Upper lobe of left lung (tissue), 6 donors: Measurements from ENCODE around the gene ARID1B. TPM values are rescaled to one million over a fixed set of nuclear protein-coding genes. Genes with fewer than 3 reads are reported as not detected.

Experiments
- ATAC-seq, 2 donors: fragments of 200-7000 bp; cut with Tn5 transposase; one replicate each; pipeline ENCODE4 v1.9.1; 2022; ENCODE audit warnings: mild to moderate bottlenecking in 2 of 2, moderate library complexity in 2 of 2; ENCODE audit not compliant: low FRiP score in 2 of 2
- DNase-seq, 2 donors: peaks; one replicate each; pipeline ENCODE4 v3.0.0-alpha.2; 2019 to 2020
- H3K27ac ChIP-seq, 4 donors: fragments of 200-600 bp; sonication (generic); one replicate each; pipeline ENCODE4 v1.5.1; 2016 to 2019
- H3K27me3 ChIP-seq, 4 donors: fragments of 200-600 bp; sonication (generic); one replicate each; pipeline ENCODE4 v1.5.1; 2017 to 2019
- H3K36me3 ChIP-seq, 4 donors: fragments of 200-600 bp; sonication (generic); one replicate each; pipeline ENCODE4 v1.5.1; 2016 to 2019
- H3K4me1 ChIP-seq, 4 donors: fragments of 200-600 bp; sonication (generic); one replicate each; pipeline ENCODE4 v1.5.1; 2018 to 2019
- H3K4me3 ChIP-seq, 4 donors: fragments of 200-600 bp; sonication (generic); one replicate each; pipeline ENCODE4 v1.5.1; 2017 to 2019; ENCODE audit warnings: mild to moderate bottlenecking in 2 of 4, moderate library complexity in 1 of 4
- H3K9me3 ChIP-seq, 4 donors: fragments of 200-600 bp; sonication (generic); one replicate each; pipeline ENCODE4 v1.5.1; 2018 to 2019
- EP300 ChIP-seq, 4 donors: sonication (generic); formaldehyde crosslinking; IDR thresholded peaks; one replicate each; pipeline ENCODE4 v1.5.1; 2017; ENCODE audit warnings: antibody characterized with exemption in 4 of 4, control low read depth in 2 of 4
- POLR2A ChIP-seq, 4 donors: fragments of 450-650 bp; IDR thresholded peaks; one replicate each; pipeline ENCODE4 v1.5.1; 2016 to 2017; ENCODE audit warnings: antibody characterized with exemption in 4 of 4, mild to moderate bottlenecking in 2 of 4
- POLR2AphosphoS5 ChIP-seq, 2 donors: sonication (generic); formaldehyde crosslinking; IDR thresholded peaks; one replicate each; pipeline ENCODE4 v1.5.1; 2017; ENCODE audit warnings: antibody characterized with exemption in 2 of 2
- whole genome bisulfite sequencing, 2 donors: methylation state at CpG; one replicate each; pipeline ENCODE4 v1.1.5; 2017 to 2018; 5-methylcytosine and 5-hydroxymethylcytosine counted together
- total RNA-seq, 6 donors: library from RNA; depleted of rRNA in 4 of 6; stranded (reverse); fragments of >200 nt in 4 of 6; gene quantifications; one replicate each; pipeline versions ENCODE4 v1.1.0 to v1.2.1, GENCODE V29; 2016 to 2021
- TF ChIP-seq, protein P1 (sequence below), 6 experiments: fragments of 450-650 bp in 4 of 6; fragments of 200-600 bp in 2 of 6; sonication (generic) in 2 of 6; IDR thresholded peaks; one replicate each; pipeline ENCODE4 v1.5.1; 2016 to 2019; ENCODE audit warnings: antibody characterized with exemption in 6 of 6
- donor health status: DM: no; HTN: no; CAD: no; lungs with moderate emphysema.
- donor health status: DM: no; HTN: yes; CAD: no; lungs with severe emphysema.

ARID1B gene
- total RNA-seq, 6 donors from 2014 or later: 66.4 to 168 (median 109) TPM

- H3K4me3 ChIP-seq: no peak overlapping the region
- ATAC-seq (no peak), DNase-seq (no peak)
- peaks cover 0 to under 1% (median 0%) of the 10 kb centered on the region in 4 donors for H3K4me1 ChIP-seq
- TF ChIP-seq POLR2A (IDR thresholded peaks at IDR 0.05) (no peak), EP300 (IDR thresholded peaks at IDR 0.05) (no peak), POLR2AphosphoS5 (IDR thresholded peaks at IDR 0.05) (no peak)
- TF ChIP-seq, protein P1, sequence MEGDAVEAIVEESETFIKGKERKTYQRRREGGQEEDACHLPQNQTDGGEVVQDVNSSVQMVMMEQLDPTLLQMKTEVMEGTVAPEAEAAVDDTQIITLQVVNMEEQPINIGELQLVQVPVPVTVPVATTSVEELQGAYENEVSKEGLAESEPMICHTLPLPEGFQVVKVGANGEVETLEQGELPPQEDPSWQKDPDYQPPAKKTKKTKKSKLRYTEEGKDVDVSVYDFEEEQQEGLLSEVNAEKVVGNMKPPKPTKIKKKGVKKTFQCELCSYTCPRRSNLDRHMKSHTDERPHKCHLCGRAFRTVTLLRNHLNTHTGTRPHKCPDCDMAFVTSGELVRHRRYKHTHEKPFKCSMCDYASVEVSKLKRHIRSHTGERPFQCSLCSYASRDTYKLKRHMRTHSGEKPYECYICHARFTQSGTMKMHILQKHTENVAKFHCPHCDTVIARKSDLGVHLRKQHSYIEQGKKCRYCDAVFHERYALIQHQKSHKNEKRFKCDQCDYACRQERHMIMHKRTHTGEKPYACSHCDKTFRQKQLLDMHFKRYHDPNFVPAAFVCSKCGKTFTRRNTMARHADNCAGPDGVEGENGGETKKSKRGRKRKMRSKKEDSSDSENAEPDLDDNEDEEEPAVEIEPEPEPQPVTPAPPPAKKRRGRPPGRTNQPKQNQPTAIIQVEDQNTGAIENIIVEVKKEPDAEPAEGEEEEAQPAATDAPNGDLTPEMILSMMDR (IDR thresholded peaks at IDR 0.05): no peak
- 91 to 95% methylated on average over 5 of the region's 5 CpGs for WGBS, 2 donors
- peaks cover 23 to 58% (median 37%) of the 10 kb centered on the region in 4 donors for H3K36me3 ChIP-seq
- H3K27me3 ChIP-seq: no peaks in the 10 kb centered on the region
- no peaks in the 10 kb centered on the region for H3K9me3 ChIP-seq
- no peak overlapping the region for H3K27ac ChIP-seq
These were observed 416.3 kb downstream of the ARID1B start for GRCh38 chr6:157193443-157193996.

GRCh38 chr6:157194110-157194509 is 416.9 kb downstream of the ARID1B start:
- H3K27ac ChIP-seq: no peak overlapping the region
- DNase-seq: no peak

DNA sequence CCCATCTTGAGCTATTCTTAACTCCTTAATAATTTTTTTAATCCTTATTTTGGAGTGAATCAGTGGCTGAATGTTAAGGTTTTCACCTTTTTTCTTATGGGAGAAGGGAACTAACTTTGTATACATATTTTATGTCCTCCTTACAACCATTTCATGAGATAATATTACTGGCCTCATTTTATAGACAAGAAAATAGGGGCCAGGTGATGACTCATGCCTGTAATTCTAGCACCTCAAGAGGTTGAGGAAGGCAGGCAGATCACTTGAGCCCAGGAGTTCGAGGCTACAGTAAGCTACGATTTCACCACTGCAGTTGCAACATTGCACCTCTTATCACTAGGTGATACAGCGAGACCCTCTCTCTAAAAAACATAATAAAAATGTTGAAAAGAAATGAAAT is 417.5 kb downstream of the ARID1B start:
- peaks cover 23 to 50% (median 36%) of the 10 kb centered on the region in 4 donors for H3K36me3 ChIP-seq
- no peaks in the 10 kb centered on the region for H3K9me3 ChIP-seq
- no peak for TF ChIP-seq POLR2AphosphoS5 (IDR thresholded peaks at IDR 0.05)
- TF ChIP-seq, protein P1 (IDR thresholded peaks at IDR 0.05): no peak
- TF ChIP-seq EP300 (IDR thresholded peaks at IDR 0.05): no peak
- no peak for TF ChIP-seq POLR2A (IDR thresholded peaks at IDR 0.05)
- ATAC-seq: no peak
- no peak overlapping the region for H3K27ac ChIP-seq
- no peak for DNase-seq
- WGBS, 2 donors: 71 to 76% methylated on average over 3 of the region's 3 CpGs
- no peak overlapping the region for H3K4me3 ChIP-seq
- no peaks in the 10 kb centered on the region for H3K27me3 ChIP-seq
- peaks cover 0 to 5% (median 2%) of the 10 kb centered on the region in 4 donors for H3K4me1 ChIP-seq

More at GRCh38 chr6:157194110-157194509, 416.9 kb downstream of the ARID1B start:
- Histone ChIP-seq H3K27me3 (no peaks in the 10 kb centered on the region), H3K4me3 (no peak overlapping the region), H3K36me3 (peaks cover 23 to 52% (median 37%) of the 10 kb centered on the region in 4 donors), H3K9me3 (no peaks in the 10 kb centered on the region), H3K4me1 (peaks cover 0 to 5% (median 2%) of the 10 kb centered on the region in 4 donors)
- 82 to 91% methylated on average over 2 of the region's 2 CpGs for WGBS, 2 donors
- ATAC-seq: no peak
- TF ChIP-seq, protein P1 (IDR thresholded peaks at IDR 0.05): no peak
- no peak for TF ChIP-seq POLR2AphosphoS5 (IDR thresholded peaks at IDR 0.05)

GRCh38 chr6:157196391-157196790 is 419.2 kb downstream of the ARID1B start:
- Histone ChIP-seq H3K27me3 (no peaks in the 10 kb centered on the region), H3K4me3 (no peak overlapping the region), H3K4me1 (peaks cover 0 to 5% (median 2%) of the 10 kb centered on the region in 4 donors), H3K27ac (no peak overlapping the region), H3K36me3 (peaks cover 19 to 50% (median 37%) of the 10 kb centered on the region in 4 donors), H3K9me3 (no peaks in the 10 kb centered on the region)
- DNase-seq (peak in 1 of 2 donors; percentile 56), ATAC-seq (no peak)
- TF ChIP-seq POLR2AphosphoS5 (IDR thresholded peaks at IDR 0.05) (no peak), POLR2A (IDR thresholded peaks at IDR 0.05) (no peak), EP300 (IDR thresholded peaks at IDR 0.05) (no peak)
- TF ChIP-seq, protein P1 (IDR thresholded peaks at IDR 0.05): no peak
- 88 to 94% methylated on average over 3 of the region's 6 CpGs for WGBS, 2 donors
